ENCODE measurements around the gene GATD1.

DNA sequence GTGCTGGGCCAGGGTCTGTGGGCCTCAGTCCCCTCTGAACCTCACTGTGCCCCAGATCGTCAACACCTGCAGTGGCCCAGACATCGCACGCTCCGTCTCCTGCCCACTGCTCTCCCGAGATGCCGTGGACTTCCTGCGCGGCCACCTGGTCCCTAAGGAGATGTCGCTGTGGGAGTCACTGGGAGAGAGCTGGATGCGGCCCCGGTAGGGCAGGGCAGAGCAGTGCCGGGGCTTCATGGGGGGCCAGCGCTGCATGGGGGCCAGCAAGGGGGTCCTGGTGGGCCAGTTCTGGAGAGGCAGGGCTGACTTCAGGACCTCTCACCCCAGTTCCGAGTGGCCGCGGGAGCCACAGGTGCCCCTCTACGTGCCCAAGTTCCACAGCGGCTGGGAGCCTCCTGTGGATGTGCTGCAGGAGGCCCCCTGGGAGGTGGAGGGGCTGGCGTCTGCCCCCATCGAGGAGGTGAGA lies 54.9 kb downstream of the GATD1 start:
- no peak for TF ChIP-seq POLR2AphosphoS5 (IDR thresholded peaks at IDR 0.05; ENCODE audit: borderline replicate concordance, low read depth, low read length)
- TF ChIP-seq EZH2 (IDR thresholded peaks at IDR 0.05), result no peak
